Amniotic stem cell (primary cell): Measurements from ENCODE around the gene ORC3.

Experiments used
- DNase-seq: peaks from one replicate; lab custom pipeline; 2025; lab: John Stamatoyannopoulos, UW

Gene ORC3

GRCh38 chr6:87589693-87590416, at the start of gene ORC3, which contains the start of gene RARS2:
Gene ORC3, plus strand, starts transcription at chr6:87590135. Its CDS starts 34 bp downstream, at chr6:87590169.
Gene RARS2, minus strand, starts transcription at chr6:87589987. Its CDS starts 30 bp downstream, at chr6:87589957.
- DNase-seq: peak; percentile 96

- DNase-seq: no peak
These were observed 49.4 kb upstream of the ORC3 start for GRCh38 chr6:87540539-87540938.

GRCh38 chr6:87541041-87541440, 48.9 kb upstream of the ORC3 start:
- no peak for DNase-seq

GRCh38 chr6:87541744-87542143, 48.2 kb upstream of the ORC3 start:
- no peak for DNase-seq

GRCh38 chr6:87543696-87544473, 46.0 kb upstream of the ORC3 start:
- DNase-seq: no peak

GRCh38 chr6:87544474-87544735, 45.5 kb upstream of the ORC3 start:
- no peak for DNase-seq

- DNase-seq: no peak
These were observed 38.1 kb upstream of the ORC3 start for GRCh38 chr6:87551799-87552198.

- DNase-seq: no peak
These were observed 36.7 kb upstream of the ORC3 start for GRCh38 chr6:87553159-87553765.

GRCh38 chr6:87555506-87555905, 34.4 kb upstream of the ORC3 start:
- no peak for DNase-seq

- DNase-seq: no peak
These were observed 31.5 kb upstream of the ORC3 start for GRCh38 chr6:87558446-87558845.

- DNase-seq: no peak
These were observed 28.9 kb upstream of the ORC3 start for GRCh38 chr6:87561017-87561416.

- no peak for DNase-seq
These were observed 17.9 kb upstream of the ORC3 start for GRCh38 chr6:87572021-87572420.

- no peak for DNase-seq
These were observed 17.1 kb upstream of the ORC3 start for GRCh38 chr6:87572883-87573282.

- DNase-seq: no peak
These were observed 16.5 kb upstream of the ORC3 start for GRCh38 chr6:87573307-87574024.

GRCh38 chr6:87574237-87574804, 15.6 kb upstream of the ORC3 start:
- DNase-seq: no peak

GRCh38 chr6:87575423-87575822, 14.5 kb upstream of the ORC3 start:
- DNase-seq: no peak

GRCh38 chr6:87583822-87584221, 6.1 kb upstream of the ORC3 start:
- no peak for DNase-seq

- DNase-seq: no peak
These were observed 3.4 kb upstream of the ORC3 start for GRCh38 chr6:87586371-87587077.

GRCh38 chr6:87588756-87589407, 1.1 kb upstream of the ORC3 start:
- DNase-seq: no peak

- no peak for DNase-seq
These were observed 514 bp downstream of the ORC3 start for GRCh38 chr6:87590417-87590880.

GRCh38 chr6:87590990-87591389, 1.1 kb downstream of the ORC3 start:
- DNase-seq: no peak
